IMR-90 (cell line): ENCODE measurements around the gene ABHD12B. TPM values are rescaled to one million over a fixed set of nuclear protein-coding genes. Genes with fewer than 3 reads are reported as not detected.

Source experiments
- ATAC-seq: fragments of 200-7000 bp; cut with Tn5 transposase; 2 replicates; pipeline ENCODE4 v1.9.1; 2020; ENCODE audit warnings: low read depth, mild to moderate bottlenecking, moderate library complexity
- BruUV-seq: library from RNA; stranded (reverse); fragments of 400-500 nt; replicated peaks from 2 replicates; lab custom pipeline; 2021; lab: Mats Ljungman, UMichigan
- CTCF ChIA-PET: fragments of 300-600 bp; formaldehyde crosslinking; extraction: SDS; loops from one replicate; lab custom pipeline; 2021; ENCODE audit warnings: antibody characterized with exemption; lab: Yijun Ruan, JAX
- POLR2A ChIA-PET: fragments of 300-600 bp; sonication (Branson Sonifier 250); formaldehyde crosslinking; loops from one replicate; lab custom pipeline; 2022; ENCODE audit warnings: antibody characterized with exemption; ENCODE audit not compliant: unreplicated experiment; lab: Charles Lee
- DNase-seq: peaks from one replicate; pipeline ENCODE4 v3.0.0; 2013
- H2AFZ ChIP-seq: replicated peaks from 2 replicates; pipeline ENCODE3; 2013; ENCODE audit warnings: low read length, mild to moderate bottlenecking; ENCODE audit not compliant: poor library complexity
- H2AK5ac ChIP-seq: 2 replicates; pipeline ENCODE4 v1.6.1; 2013; ENCODE audit warnings: low read depth, low read length, inconsistent platforms
- H2AK9ac ChIP-seq: replicated peaks from 2 replicates; pipeline ENCODE3; 2013; ENCODE audit warnings: mild to moderate bottlenecking, low read depth, low read length, moderate library complexity; ENCODE audit not compliant: poor library complexity
- H2BK120ac ChIP-seq: 2 replicates; pipeline ENCODE4 v1.6.1; 2013; ENCODE audit warnings: low read depth, low read length, inconsistent platforms
- H2BK15ac ChIP-seq: 3 replicates; pipeline ENCODE4 v1.6.1; 2013; ENCODE audit warnings: low read depth, low read length, inconsistent platforms
- H2BK20ac ChIP-seq: 2 replicates; pipeline ENCODE4 v1.6.1; 2013; ENCODE audit warnings: low read depth, mild to moderate bottlenecking, inconsistent platforms, low read length, moderate library complexity
- H2BK5ac ChIP-seq: 2 replicates; pipeline ENCODE4 v1.6.1; 2013; ENCODE audit warnings: mild to moderate bottlenecking, low read depth, low read length, inconsistent platforms; ENCODE audit not compliant: poor library complexity, severe bottlenecking
- H3K14ac ChIP-seq: replicated peaks from 2 replicates; pipeline ENCODE4 v1.6.1; 2013; ENCODE audit warnings: low read depth, low read length, inconsistent platforms
- H3K18ac ChIP-seq: 2 replicates; pipeline ENCODE4 v1.6.1; 2013; ENCODE audit warnings: low read depth, low read length, control low read depth
- H3K23ac ChIP-seq: 2 replicates; pipeline ENCODE4 v1.6.1; 2013; ENCODE audit warnings: low read depth, low read length, inconsistent platforms
- H3K27ac ChIP-seq: 2 replicates; pipeline ENCODE4 v1.5.1; 2013; ENCODE audit warnings: mild to moderate bottlenecking, control low read depth, low read length; ENCODE audit not compliant: insufficient read depth
- H3K27me3 ChIP-seq: 2 replicates; pipeline ENCODE4 v1.6.1; 2013; ENCODE audit warnings: low read length; ENCODE audit not compliant: control insufficient read depth, insufficient read depth
- H3K36me3 ChIP-seq: 2 replicates; pipeline ENCODE4 v1.6.1; 2013; ENCODE audit warnings: low read length, mixed read lengths; ENCODE audit not compliant: control insufficient read depth, insufficient read depth
- H3K4ac ChIP-seq: 2 replicates; pipeline ENCODE4 v1.6.1; 2013; ENCODE audit warnings: low read depth, low read length, inconsistent platforms
- H3K4me1 ChIP-seq: 2 replicates; pipeline ENCODE4 v1.6.1; 2013; ENCODE audit warnings: low read length, mixed read lengths; ENCODE audit not compliant: control insufficient read depth, insufficient read depth
- H3K4me2 ChIP-seq: 2 replicates; pipeline ENCODE4 v1.6.1; 2013; ENCODE audit warnings: low read depth, mild to moderate bottlenecking, control low read depth, low read length, moderate library complexity
- H3K4me3 ChIP-seq: 2 replicates; pipeline ENCODE4 v1.5.1; 2013; ENCODE audit warnings: low read depth, mild to moderate bottlenecking, control low read depth, low read length, moderate library complexity; ENCODE audit not compliant: insufficient read depth
- H3K56ac ChIP-seq: 2 replicates; pipeline ENCODE4 v1.6.1; 2013; ENCODE audit warnings: low read length, inconsistent platforms; ENCODE audit not compliant: insufficient read depth; ENCODE audit errors: extremely low read depth
- H3K79me1 ChIP-seq, 2 experiments: 2 replicates each; pipeline ENCODE4 v1.6.1; 2013; ENCODE audit warnings: low read length in 2 of 2, inconsistent platforms in 1 of 2, low read depth in 1 of 2
- H3K9ac ChIP-seq: 2 replicates; pipeline ENCODE4 v1.6.1; 2013; ENCODE audit warnings: low read depth, low read length, control low read depth
- H3K9me1 ChIP-seq: 2 replicates; pipeline ENCODE4 v1.6.1; 2013; ENCODE audit warnings: low read length, inconsistent platforms; ENCODE audit not compliant: insufficient read depth
- H3K9me3 ChIP-seq: 2 replicates; pipeline ENCODE4 v1.6.1; 2013; ENCODE audit warnings: low read length; ENCODE audit not compliant: control insufficient read depth, insufficient read depth
- H4K20me1 ChIP-seq: 2 replicates; pipeline ENCODE4 v1.6.1; 2013; ENCODE audit warnings: low read length, inconsistent platforms; ENCODE audit not compliant: insufficient read depth
- H4K5ac ChIP-seq: 2 replicates; pipeline ENCODE4 v1.6.1; 2013; ENCODE audit warnings: mild to moderate bottlenecking, low read depth, low read length, control low read depth
- H4K8ac ChIP-seq, 2 experiments: 2 replicates each; pipeline ENCODE4 v1.6.1; 2013; ENCODE audit warnings: low read depth in 2 of 2, low read length in 2 of 2, control low read depth in 1 of 2, inconsistent platforms in 1 of 2
- H4K91ac ChIP-seq: 2 replicates; pipeline ENCODE4 v1.6.1; 2013; ENCODE audit warnings: low read depth, low read length, inconsistent platforms; ENCODE audit not compliant: insufficient read depth
- CEBPB ChIP-seq: IDR thresholded peaks from 2 replicates; pipeline ENCODE4 v1.6.1; 2012; ENCODE audit warnings: low read depth, low read length, improper control_type of control experiment
- CHD1 ChIP-seq: IDR thresholded peaks from 2 replicates; pipeline ENCODE4 v1.6.1; 2012; ENCODE audit warnings: low read depth, low read length, improper control_type of control experiment
- CTCF ChIP-seq: conservative IDR thresholded peaks from 2 replicates; pipeline ENCODE4 v1.5.1; 2012; ENCODE audit warnings: mild to moderate bottlenecking, low read depth, low read length, improper control_type of control experiment
- MAFK ChIP-seq: IDR thresholded peaks from 2 replicates; pipeline ENCODE4 v1.6.1; 2012; ENCODE audit warnings: low read depth, low read length, improper control_type of control experiment
- MXI1 ChIP-seq: IDR thresholded peaks from 2 replicates; pipeline ENCODE4 v1.6.1; 2012; ENCODE audit warnings: low read depth, mild to moderate bottlenecking, low read length, moderate library complexity, borderline replicate concordance
- POLR2A ChIP-seq: IDR thresholded peaks from 2 replicates; pipeline ENCODE4 v1.6.1; 2012; ENCODE audit warnings: mild to moderate bottlenecking, low read depth, low read length
- RCOR1 ChIP-seq: IDR thresholded peaks from 2 replicates; pipeline ENCODE4 v1.6.1; 2012; ENCODE audit warnings: mild to moderate bottlenecking, low read length, improper control_type of control experiment; ENCODE audit not compliant: insufficient replicate concordance
- WGBS, 2 experiments: methylation state at CpG; one replicate each; pipeline versions ENCODE4 v1.1.5 to v1.1.7; 2013; ENCODE audit warnings: missing lambda C conversion rate in 2 of 2; ENCODE audit not compliant: insufficient read length in 1 of 2; ENCODE audit errors: extremely low coverage in 2 of 2; 5-methylcytosine and 5-hydroxymethylcytosine counted together
- dilution Hi-C: fragments of 300-500 bp; cut with HindIII; formaldehyde crosslinking; loops from one replicate; pipeline ENCODE4 v1.14.3; 2018; ENCODE audit warnings: low sequenced_read_pairs; ENCODE audit not compliant: unreplicated experiment
- in situ Hi-C: fragments of 300-500 bp; cut with MboI; formaldehyde crosslinking; loops from 3 replicates; pipeline ENCODE4 v1.14.3; 2019; ENCODE audit warnings: low sequenced_read_pairs, inconsistent platforms, mixed read lengths
- intact Hi-C: fragments of 100-400 bp; cut with micrococcal nuclease; formaldehyde crosslinking; loops from 2 replicates; pipeline ENCODE4 v1.10.0; 2022
- polyA plus RNA-seq, 3 experiments: library from polyadenylated mRNA; depleted of rRNA; stranded (reverse); fragments of >200 nt; gene quantifications; 2 replicates each; pipeline ENCODE4 v1.2.3, GENCODE V29; 2012; ENCODE audit warnings: low replicate concordance in 1 of 3
- total RNA-seq: library from RNA; depleted of rRNA; stranded (reverse); fragments of >200 nt; gene quantifications from 2 replicates; pipeline ENCODE4 v1.2.3, GENCODE V29; 2012

The ABHD12B gene
- total and polyA plus RNA-seq, 2 of the 4 experiments (the other 2 are of a cell fraction) = 0.18 TPM; not detected in 1

GRCh38 chr14:50855558-50855957, 16.3 kb upstream of the ABHD12B start:
- ChIA-PET POLR2A (no interaction called here), CTCF (interaction anchor here (0.7 kb wide), 1 partner anchor 9 kb away, joined by 3 read pairs; no protein-coding TSS in a partner anchor)
- no peak overlapping the region for H2BK5ac ChIP-seq
- no TSS peak for BruUV-seq
- H2AFZ ChIP-seq = no peak overlapping the region
- H3K79me1 ChIP-seq = 0 out of 4 replicates have a peak, but pooled peaks cover 0 to 3% of the 10 kb centered on the region in 2 experiments
- TF ChIP-seq MAFK (no peak), CHD1 (no peak), POLR2A (no peak), CTCF (0 out of 2 replicates have a peak, but pooled peaks have one; percentile 25), MXI1 (no peak), CEBPB (no peak), RCOR1 (no peak)
- no peak overlapping the region for H3K23ac ChIP-seq
- in situ Hi-C loops (no loop called here), dilution Hi-C loops (no loop called here), intact Hi-C loops (no loop called here)
- no peak for DNase-seq
- no peaks in the 10 kb centered on the region for H4K20me1 ChIP-seq
- no peak overlapping the region for H4K8ac ChIP-seq
- H2AK9ac ChIP-seq = no peak overlapping the region
- no peak overlapping the region for H3K9ac ChIP-seq
- no CpG with 5 or more reads among the region's 1 CpG for WGBS, 2 experiments
- no peak overlapping the region for H2BK20ac ChIP-seq
- ATAC-seq = no peak
- no peaks in the 10 kb centered on the region for H3K27me3 ChIP-seq
- no peak overlapping the region for H3K56ac ChIP-seq
- H3K4me2 ChIP-seq = no peak overlapping the region
- H2AK5ac ChIP-seq = no peak overlapping the region
- H3K4ac ChIP-seq = no peak overlapping the region
- no peak overlapping the region for H3K27ac ChIP-seq
- no peaks in the 10 kb centered on the region for H3K36me3 ChIP-seq
- H3K18ac ChIP-seq = no peak overlapping the region
- no peak overlapping the region for H2BK15ac ChIP-seq
- H2BK120ac ChIP-seq = no peak overlapping the region
- 0 out of 2 replicates have a peak, but pooled peaks cover 5% of the 10 kb centered on the region for H3K9me1 ChIP-seq
- no peak overlapping the region for H4K5ac ChIP-seq
- H4K91ac ChIP-seq = no peak overlapping the region
- H3K9me3 ChIP-seq = no peaks in the 10 kb centered on the region
- H3K14ac ChIP-seq = no peak overlapping the region
- H3K4me1 ChIP-seq = peaks cover 7% of the 10 kb centered on the region
- H3K4me3 ChIP-seq = no peak overlapping the region
